ENCODE results near the gene NEUROD1.
"Not testable (repeated sequence)": the region's sequence is repeated elsewhere in the genome, so short reads cannot be mapped to it uniquely, and the experiment has no call there.

Gene NEUROD1

DNA sequence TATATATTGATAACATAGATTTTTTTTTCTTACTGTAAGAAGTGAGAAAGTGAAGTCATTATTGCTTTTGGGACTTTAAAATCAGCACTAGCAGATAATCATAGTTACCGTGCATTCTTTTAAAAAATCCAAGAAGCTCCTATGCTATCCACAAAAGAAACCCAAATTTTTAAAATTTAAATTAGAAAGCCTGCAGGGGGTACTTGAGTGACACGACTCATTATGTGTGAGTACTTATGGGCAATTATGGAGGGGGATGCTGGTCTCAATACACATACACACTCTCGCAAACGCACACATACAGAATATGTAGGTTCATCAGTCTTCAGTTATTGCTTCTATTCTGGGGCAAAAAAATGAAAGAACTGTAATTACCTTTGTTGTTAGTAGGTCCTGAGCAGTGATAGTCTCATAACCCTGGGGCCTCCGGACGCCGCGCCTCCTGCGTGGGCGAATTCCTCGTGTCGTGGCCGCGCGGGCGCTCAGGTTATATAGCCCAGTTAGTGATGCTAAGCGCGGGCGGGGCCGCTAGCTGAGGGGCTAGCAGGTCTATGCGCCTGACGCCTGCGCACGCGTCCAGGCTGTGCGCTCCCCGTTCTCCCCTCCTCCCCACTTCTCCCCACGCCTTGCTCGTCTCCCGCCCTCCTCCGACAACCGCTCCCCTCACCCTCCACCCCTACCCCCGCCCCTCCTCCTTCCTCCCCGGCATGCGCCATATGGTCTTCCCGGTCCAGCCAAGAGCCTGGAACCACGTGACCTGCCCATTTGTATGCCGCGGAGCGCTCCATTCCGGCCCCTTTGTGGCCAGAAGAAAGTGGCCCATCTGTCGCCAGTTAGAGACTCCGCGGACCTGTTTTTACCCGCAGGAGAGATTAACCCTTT lies at the start of gene NEUROD1:
NEUROD1 (minus strand) TSS at position 463 of the 882 bp plus-strand sequence. CDS start 1,657 bp downstream, outside the sequence.
- peaks cover 1% of the 10 kb centered on the region for H3K36me3 Mint-ChIP-seq (ENCODE audit: low read depth)
- no peak for DNase-seq (ENCODE audit: low spot score)
- H3K9me3 Mint-ChIP-seq, result peaks cover 5% of the 10 kb centered on the region
- H3K27me3 Mint-ChIP-seq (ENCODE audit: low read depth), result peaks cover 85% of the 10 kb centered on the region
- H3K27ac Mint-ChIP-seq, result peak within 1 kb of the TSS; percentile 32
- H3K4me3 Mint-ChIP-seq, result peak within 1 kb of the TSS; percentile 14
- peaks cover 33% of the 10 kb centered on the region for H3K4me1 Mint-ChIP-seq (ENCODE audit: low read depth)

DNA sequence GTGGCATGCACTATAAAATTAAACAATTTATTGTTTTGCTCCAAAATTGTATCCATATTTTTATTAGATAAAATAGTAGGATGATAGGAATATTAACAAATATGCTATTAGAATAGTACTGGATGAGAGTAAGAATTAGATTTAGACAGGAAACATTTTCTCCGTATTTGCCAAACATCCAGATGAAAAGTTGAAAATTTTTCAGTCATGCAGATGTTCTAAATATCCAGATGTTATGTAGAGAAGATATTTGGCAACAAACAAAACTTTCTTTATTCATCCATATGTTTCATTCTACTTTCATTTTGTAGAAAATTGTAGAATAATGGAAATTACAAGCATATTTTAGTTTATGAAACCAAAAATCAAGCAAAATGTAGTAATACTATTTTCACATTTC lies 45.2 kb upstream of the NEUROD1 start:
- DNase-seq (ENCODE audit: low spot score), result no peak
- no peak overlapping the region for H3K27ac Mint-ChIP-seq
- no peaks in the 10 kb centered on the region for H3K36me3 Mint-ChIP-seq (ENCODE audit: low read depth)
- H3K9me3 Mint-ChIP-seq, result no peaks in the 10 kb centered on the region
- H3K4me1 Mint-ChIP-seq (ENCODE audit: low read depth), result no peaks in the 10 kb centered on the region
- no peak overlapping the region for H3K4me3 Mint-ChIP-seq
- peaks cover 29% of the 10 kb centered on the region for H3K27me3 Mint-ChIP-seq (ENCODE audit: low read depth)

DNA sequence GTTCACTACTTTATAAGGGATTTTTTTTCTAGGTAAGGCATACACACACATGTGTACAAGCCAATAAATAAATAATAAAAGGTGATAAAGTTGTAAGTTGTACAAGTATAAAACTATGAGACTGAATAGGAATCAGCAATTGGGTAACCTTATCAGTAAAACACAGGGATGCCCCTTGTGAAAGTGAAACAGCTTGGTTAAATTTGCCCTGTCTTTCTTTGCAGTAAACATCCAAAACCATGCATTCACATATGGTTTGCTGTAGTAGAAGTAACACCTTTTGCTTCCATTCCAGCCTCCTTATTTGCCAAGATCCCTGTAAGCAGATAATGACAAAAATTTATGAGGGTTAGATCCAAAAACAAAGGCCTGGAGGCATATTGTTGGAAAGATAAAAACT lies 44.3 kb upstream of the NEUROD1 start:
- Mint-ChIP-seq H3K4me3 (no peak overlapping the region), H3K9me3 (no peaks in the 10 kb centered on the region), H3K27me3 (ENCODE audit: low read depth) (peaks cover 25% of the 10 kb centered on the region)

DNA sequence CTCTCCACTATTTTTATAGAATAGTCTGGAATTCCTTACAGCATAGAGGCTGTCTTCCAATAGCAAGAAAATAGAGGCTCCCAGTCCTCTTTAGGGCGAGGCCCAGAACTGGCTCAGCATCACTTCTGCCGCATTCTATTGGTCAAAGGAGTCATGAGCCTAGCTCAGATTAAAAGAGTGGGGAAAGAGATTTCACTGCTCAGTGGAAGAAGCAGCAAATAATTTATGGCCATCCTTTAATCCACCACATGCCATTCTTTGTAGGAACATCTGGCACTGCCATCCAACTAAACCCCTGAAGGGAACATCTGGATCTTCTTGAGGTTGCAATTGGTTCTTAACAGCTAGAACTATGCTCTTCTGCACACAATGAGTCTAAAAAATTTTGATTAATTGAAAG lies 43.4 kb upstream of the NEUROD1 start:
- Mint-ChIP-seq H3K27me3 (ENCODE audit: low read depth) (peaks cover 25% of the 10 kb centered on the region), H3K4me1 (ENCODE audit: low read depth) (no peaks in the 10 kb centered on the region), H3K27ac (no peak overlapping the region), H3K9me3 (no peaks in the 10 kb centered on the region), H3K4me3 (no peak overlapping the region), H3K36me3 (ENCODE audit: low read depth) (no peaks in the 10 kb centered on the region)
- DNase-seq (ENCODE audit: low spot score), result no peak

More for the DNA sequence above, 44.3 kb upstream of the NEUROD1 start:
- no peak overlapping the region for H3K27ac Mint-ChIP-seq
- no peaks in the 10 kb centered on the region for H3K36me3 Mint-ChIP-seq (ENCODE audit: low read depth)
- H3K4me1 Mint-ChIP-seq (ENCODE audit: low read depth), result no peaks in the 10 kb centered on the region
- no peak for DNase-seq (ENCODE audit: low spot score)

DNA sequence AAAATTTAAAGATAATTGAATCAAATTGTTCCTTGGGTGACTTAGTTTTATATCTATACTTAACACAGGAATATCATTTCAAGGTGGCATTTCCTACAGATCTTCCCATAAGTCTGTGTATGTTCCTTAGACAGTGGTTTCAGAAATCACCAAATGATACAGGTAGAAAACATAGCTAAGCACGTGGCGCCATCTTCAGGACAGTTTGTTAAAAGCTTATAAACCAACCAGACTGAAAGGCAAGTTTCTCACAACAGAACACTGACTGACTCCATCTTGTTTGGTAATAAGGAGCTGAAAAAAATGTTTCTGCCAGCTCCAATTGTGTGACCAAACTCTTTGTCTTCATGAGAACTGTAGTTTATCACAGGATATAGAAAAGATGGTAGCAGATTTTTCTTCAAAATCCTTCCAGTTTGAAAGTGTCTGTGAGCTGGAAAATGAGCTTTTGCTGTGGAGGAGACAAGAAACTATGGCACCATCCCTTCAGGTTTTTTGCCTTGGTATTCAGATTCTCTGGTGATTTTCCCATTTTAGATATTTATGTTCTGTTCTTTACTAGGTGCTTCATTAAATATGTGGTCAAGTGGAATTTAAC lies 34.8 kb upstream of the NEUROD1 start:
- Mint-ChIP-seq H3K36me3 (ENCODE audit: low read depth) (no peaks in the 10 kb centered on the region), H3K4me1 (ENCODE audit: low read depth) (peaks cover 6% of the 10 kb centered on the region), H3K27ac (no peak overlapping the region), H3K9me3 (no peaks in the 10 kb centered on the region), H3K4me3 (no peak overlapping the region), H3K27me3 (ENCODE audit: low read depth) (peaks cover 24% of the 10 kb centered on the region)
- DNase-seq (ENCODE audit: low spot score), result peak; percentile 40

DNA sequence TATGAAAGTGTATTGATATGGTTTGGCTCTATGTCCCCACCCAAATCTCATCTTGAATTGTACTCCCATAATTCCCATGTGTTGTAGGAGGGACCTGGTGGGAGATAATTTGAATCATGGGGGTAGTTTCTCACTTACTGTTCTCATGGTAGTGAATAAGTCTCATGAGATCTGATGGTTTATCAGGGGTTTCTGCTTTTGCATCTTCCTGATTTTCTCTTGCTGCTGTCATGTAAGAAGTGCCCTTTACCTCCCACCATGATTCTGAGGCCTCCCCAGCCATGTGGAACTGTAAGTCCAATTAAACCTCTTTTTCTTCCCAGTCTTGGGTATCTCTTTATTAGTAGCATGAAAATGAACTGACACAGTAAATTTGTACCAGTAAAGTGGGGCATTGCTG lies 30.7 kb upstream of the NEUROD1 start:
- not testable (repeated sequence) for H3K9me3 Mint-ChIP-seq; DNase-seq (ENCODE audit: low spot score); H3K4me3 Mint-ChIP-seq; H3K4me1 Mint-ChIP-seq (ENCODE audit: low read depth); H3K36me3 Mint-ChIP-seq (ENCODE audit: low read depth); H3K27ac Mint-ChIP-seq
- H3K27me3 Mint-ChIP-seq (ENCODE audit: low read depth), result peaks cover 18% of the 10 kb centered on the region

DNA sequence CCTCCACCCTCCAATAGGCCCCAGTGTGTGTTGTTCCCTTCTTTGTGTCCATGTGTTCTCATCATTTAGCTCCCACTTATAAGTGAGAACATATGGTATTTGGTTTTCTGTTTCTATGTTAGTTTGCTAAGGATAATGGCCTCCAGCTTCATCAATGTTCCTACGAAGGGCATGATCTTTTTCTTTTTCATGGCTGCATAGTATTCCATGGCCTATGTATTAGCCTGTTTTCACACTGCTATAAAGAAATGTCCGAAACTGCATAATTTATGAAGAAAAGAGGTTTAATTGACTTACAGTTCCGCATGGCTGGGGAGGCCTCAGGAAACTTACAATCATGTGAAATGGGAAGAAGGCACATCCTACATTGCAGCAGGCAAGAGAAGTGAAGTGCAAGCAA lies 22.2 kb upstream of the NEUROD1 start:
- peaks cover 12% of the 10 kb centered on the region for H3K27me3 Mint-ChIP-seq (ENCODE audit: low read depth)
- DNase-seq (ENCODE audit: low spot score); H3K4me3 Mint-ChIP-seq; H3K36me3 Mint-ChIP-seq (ENCODE audit: low read depth); H3K27ac Mint-ChIP-seq; H3K9me3 Mint-ChIP-seq; H3K4me1 Mint-ChIP-seq (ENCODE audit: low read depth): not testable (repeated sequence)

DNA sequence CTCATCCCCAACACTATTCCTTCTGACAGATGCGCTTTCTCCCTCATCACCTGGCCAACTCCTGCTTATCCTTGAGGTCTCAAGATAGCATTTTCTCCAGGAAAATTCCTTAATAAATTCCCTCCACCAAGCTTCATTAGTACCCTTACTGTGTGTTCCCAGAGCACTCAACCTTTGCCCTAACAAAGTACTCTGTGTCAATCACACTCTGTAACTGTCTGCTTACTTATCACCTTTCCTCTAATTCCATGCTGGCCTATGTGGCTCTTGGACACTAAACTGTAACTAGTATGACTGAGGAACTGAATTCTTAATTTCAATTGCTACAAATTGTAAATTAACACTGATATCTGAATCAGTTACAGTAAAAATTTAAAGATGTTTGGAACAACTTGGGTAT lies 17.9 kb upstream of the NEUROD1 start:
- Mint-ChIP-seq H3K27ac (no peak overlapping the region), H3K36me3 (ENCODE audit: low read depth) (peaks cover 1% of the 10 kb centered on the region), H3K9me3 (peaks cover 6% of the 10 kb centered on the region), H3K4me3 (no peak overlapping the region), H3K4me1 (ENCODE audit: low read depth) (no peaks in the 10 kb centered on the region), H3K27me3 (ENCODE audit: low read depth) (peaks cover 34% of the 10 kb centered on the region)
- no peak for DNase-seq (ENCODE audit: low spot score)

DNA sequence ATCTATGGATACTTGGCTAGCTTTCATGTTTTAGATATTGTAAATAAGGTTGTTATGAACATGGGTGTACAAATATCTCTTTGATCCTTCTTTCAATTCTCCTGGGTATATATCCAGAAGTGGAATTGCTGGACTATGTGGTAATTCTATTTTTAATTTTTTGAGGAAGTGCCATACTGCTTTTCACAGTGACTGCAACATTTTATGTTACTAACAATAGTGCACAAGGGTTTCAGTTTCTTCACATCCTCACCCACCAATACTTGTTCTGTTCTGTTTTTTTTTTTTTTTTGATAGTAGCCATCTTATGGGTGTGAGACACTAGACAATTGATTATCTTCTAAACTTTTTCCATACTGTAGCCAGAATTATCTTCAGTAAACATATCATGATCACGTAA lies 17.3 kb upstream of the NEUROD1 start:
- Mint-ChIP-seq H3K27me3 (ENCODE audit: low read depth) (peaks cover 35% of the 10 kb centered on the region), H3K9me3 (peaks cover 3% of the 10 kb centered on the region), H3K36me3 (ENCODE audit: low read depth) (peaks cover 1% of the 10 kb centered on the region), H3K4me1 (ENCODE audit: low read depth) (no peaks in the 10 kb centered on the region), H3K4me3 (no peak overlapping the region), H3K27ac (no peak overlapping the region)
- no peak for DNase-seq (ENCODE audit: low spot score)

DNA sequence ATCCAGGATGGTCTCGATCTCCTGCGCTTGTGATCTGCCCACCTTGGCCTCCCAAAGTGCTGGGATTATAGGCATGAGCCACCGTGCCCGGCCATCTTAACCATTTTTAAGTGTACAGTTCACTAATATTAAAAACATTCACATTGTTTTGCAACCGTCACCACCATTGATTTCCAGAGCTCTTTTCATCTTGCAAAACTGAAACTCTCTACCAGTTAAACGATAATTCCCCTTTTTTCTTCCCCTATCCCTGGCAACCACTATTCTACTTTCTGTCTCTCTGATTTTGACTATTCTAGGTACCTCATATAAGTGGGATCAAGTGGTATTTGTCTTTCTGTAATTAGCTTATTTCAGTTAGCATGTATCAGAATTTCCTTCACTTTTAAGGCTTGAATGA lies 16.8 kb upstream of the NEUROD1 start:
- H3K27ac Mint-ChIP-seq, result no peak overlapping the region
- no peak overlapping the region for H3K4me3 Mint-ChIP-seq
- H3K4me1 Mint-ChIP-seq (ENCODE audit: low read depth), result no peaks in the 10 kb centered on the region
- no peaks in the 10 kb centered on the region for H3K36me3 Mint-ChIP-seq (ENCODE audit: low read depth)
- peaks cover 35% of the 10 kb centered on the region for H3K27me3 Mint-ChIP-seq (ENCODE audit: low read depth)
- H3K9me3 Mint-ChIP-seq, result no peaks in the 10 kb centered on the region
- DNase-seq (ENCODE audit: low spot score), result no peak

DNA sequence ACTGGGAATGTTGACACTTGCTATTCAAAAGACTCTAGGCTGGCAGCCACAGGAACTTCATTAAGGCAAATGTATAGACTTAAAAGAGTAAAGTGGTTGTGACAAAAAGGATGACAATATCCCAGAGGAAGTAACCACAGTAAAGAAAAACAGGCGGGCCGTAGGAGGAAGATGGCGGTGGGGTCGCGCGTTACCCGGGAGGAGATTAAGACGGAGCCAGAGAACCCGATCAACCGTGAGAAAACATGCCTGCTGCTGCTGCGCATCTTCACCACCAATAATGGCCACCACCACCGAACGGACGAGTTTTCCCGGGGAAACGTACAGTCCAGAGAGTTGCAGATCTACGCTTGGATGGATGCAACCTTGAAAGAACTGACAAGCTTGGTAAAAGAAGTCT lies 14.0 kb upstream of the NEUROD1 start:
- DNase-seq (ENCODE audit: low spot score), result no peak
- Mint-ChIP-seq H3K27ac (no peak overlapping the region), H3K9me3 (no peaks in the 10 kb centered on the region), H3K4me1 (ENCODE audit: low read depth) (peaks cover 1% of the 10 kb centered on the region), H3K27me3 (ENCODE audit: low read depth) (peaks cover 32% of the 10 kb centered on the region), H3K36me3 (ENCODE audit: low read depth) (no peaks in the 10 kb centered on the region), H3K4me3 (no peak overlapping the region)

DNA sequence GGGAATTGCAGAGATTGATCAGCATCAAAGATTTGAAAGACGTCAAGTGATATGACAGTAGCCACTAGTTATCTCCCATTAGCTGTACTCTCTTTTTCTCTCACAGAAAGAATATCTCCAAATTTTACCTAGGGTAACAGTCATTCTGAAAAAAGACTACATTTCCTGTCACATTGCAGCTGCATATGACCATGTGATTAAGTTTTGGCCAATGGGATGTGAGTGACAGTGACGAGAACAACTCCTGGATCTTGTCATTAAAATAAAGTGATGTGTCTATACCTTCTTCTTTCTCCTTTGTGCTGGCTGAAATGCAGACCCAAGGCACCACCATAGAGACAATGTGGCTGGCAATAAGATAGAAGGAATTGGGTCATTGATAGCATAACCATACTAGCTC lies 10.5 kb upstream of the NEUROD1 start:
- H3K27me3 Mint-ChIP-seq (ENCODE audit: low read depth), result peaks cover 46% of the 10 kb centered on the region
- no peak overlapping the region for H3K4me3 Mint-ChIP-seq
- no peaks in the 10 kb centered on the region for H3K36me3 Mint-ChIP-seq (ENCODE audit: low read depth)
- H3K4me1 Mint-ChIP-seq (ENCODE audit: low read depth), result peaks cover 1% of the 10 kb centered on the region
- H3K9me3 Mint-ChIP-seq, result no peaks in the 10 kb centered on the region
- DNase-seq (ENCODE audit: low spot score), result no peak
- H3K27ac Mint-ChIP-seq, result no peak overlapping the region

DNA sequence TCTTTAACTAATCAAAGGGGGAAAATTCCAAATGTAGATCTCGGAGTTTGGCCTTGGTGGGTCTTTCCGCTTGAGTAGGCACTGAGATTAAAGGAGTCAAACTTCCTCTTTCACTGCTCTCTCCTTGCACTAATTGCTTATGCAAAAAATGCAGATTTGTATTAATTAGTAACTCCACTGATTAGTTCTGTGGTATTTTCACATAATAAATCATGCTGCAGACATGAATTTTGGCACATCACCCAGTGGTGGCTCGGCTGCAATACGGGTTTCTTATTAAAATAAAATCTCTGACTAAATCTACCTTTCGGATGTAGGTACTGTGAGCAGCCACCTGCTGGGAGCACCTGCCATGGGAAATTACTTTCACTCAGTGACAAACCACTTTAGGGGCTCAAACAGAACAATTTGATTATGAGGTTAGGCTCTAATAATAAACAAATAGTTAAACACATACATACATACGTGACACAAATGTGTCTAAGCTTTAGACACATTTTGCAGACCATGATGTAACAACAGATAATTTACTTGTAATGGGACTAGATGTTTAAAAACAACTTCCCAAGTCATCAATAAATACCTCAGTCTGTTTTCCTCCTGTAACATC lies 6.4 kb upstream of the NEUROD1 start:
- Mint-ChIP-seq H3K9me3 (no peaks in the 10 kb centered on the region), H3K36me3 (ENCODE audit: low read depth) (no peaks in the 10 kb centered on the region), H3K4me3 (no peak overlapping the region), H3K27ac (no peak overlapping the region), H3K4me1 (ENCODE audit: low read depth) (peaks cover 10% of the 10 kb centered on the region), H3K27me3 (ENCODE audit: low read depth) (peaks cover 67% of the 10 kb centered on the region)
- no peak for DNase-seq (ENCODE audit: low spot score)

DNA sequence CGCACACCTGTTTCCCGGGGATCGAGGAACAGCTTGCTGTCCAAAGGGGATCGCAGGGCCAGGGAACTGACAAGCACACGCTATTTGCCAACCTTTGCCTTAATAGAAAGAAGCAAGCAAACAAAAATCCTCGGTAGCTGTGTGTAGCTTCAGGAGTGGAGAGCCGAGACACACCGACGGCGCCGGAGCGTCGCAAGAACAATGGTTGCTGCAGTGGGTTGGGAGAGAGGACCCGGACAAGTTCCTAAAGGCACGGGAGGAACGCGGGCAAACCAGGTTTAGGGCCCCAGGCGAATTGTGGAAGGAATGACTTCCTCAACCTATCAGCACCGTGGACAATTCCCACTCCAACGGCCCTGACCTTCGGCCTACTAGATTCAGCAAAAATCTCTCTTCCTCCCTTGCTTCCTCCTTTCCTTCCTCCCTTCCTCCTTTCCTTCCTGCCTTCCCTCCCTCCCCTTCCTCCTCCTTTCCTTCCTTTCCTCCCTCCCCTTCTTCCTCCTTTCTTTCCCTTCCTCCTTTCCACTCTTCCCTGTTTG lies 4.9 kb upstream of the NEUROD1 start:
- no peak overlapping the region for H3K27ac Mint-ChIP-seq
- peaks cover 18% of the 10 kb centered on the region for H3K4me1 Mint-ChIP-seq (ENCODE audit: low read depth)
- H3K27me3 Mint-ChIP-seq (ENCODE audit: low read depth), result peaks cover 82% of the 10 kb centered on the region
- no peaks in the 10 kb centered on the region for H3K36me3 Mint-ChIP-seq (ENCODE audit: low read depth)
- H3K4me3 Mint-ChIP-seq, result no peak overlapping the region
- DNase-seq (ENCODE audit: low spot score), result no peak
- no peaks in the 10 kb centered on the region for H3K9me3 Mint-ChIP-seq

Measured in T-helper 2 cell treated with Interferon-gamma antibody and Interleukin-4, amounts not matched to agents 5 μg/mL and 100 μg/mL, for 36 hours (primary cell).